Globus pallidus (tissue), 1 donor: Measurements from ENCODE around the gene CDIP1.
"Not testable (repeated sequence)": the region's sequence is repeated elsewhere in the genome, so short reads cannot be mapped to it uniquely, and the experiment has no call there.

Experiments
- DNase-seq: peaks from one replicate; pipeline ENCODE4 v3.0.0-alpha.2; 2015; ENCODE audit warnings: low spot score

CDIP1 gene

DNA sequence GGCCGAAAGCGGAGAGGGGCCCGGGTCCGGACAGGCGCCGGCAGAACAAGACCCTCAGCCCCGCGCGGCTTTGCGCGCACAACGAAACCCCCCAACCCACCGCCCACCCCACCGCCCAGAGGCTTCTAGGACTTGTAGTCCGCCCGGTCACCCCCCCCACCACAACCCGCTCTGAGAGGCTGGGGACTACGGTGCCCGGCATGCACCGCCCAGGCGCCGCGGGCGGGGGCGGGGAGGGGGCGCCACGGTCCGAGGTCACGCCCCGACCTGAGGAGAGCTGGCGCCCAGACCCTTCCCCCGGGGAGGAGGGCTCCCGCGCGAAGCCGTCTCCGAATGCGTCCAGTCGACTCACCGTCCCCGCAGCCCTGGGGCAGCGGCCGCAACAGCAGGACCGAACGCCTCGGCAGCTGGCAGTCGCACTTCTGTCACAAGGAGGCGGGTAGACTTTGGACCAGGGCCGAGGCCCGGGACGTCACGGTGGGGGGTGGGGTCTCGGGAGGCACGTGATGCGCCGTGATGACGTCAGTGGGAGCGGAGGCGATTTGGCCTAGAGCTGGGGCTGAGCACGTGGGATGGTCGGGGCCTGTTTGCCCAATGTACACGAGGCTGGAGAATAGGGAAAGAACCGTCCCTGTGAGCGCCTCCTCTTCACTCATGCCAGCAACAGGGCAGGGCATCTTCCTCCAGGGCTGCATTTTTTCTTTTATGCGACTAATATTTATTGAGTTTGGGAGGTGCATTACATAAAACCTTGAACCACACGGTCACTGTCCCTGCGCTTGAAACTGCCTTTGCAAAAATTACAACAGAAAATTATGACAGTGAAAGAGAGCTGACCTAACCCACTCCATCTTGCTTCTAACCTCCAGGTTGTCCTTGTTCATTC, at the start of gene CDIP1:
TSS of gene CDIP1 (minus strand) at position 424 of the 886 bp plus-strand sequence. CDS start 24,643 bp downstream, outside the sequence.
- DNase-seq: peak; percentile 96

- DNase-seq: no peak
These were observed 47.7 kb upstream of the CDIP1 start for GRCh38 chr16:4586291-4586690.

- no peak for DNase-seq
These were observed 45.3 kb upstream of the CDIP1 start for GRCh38 chr16:4583906-4584305.

DNA sequence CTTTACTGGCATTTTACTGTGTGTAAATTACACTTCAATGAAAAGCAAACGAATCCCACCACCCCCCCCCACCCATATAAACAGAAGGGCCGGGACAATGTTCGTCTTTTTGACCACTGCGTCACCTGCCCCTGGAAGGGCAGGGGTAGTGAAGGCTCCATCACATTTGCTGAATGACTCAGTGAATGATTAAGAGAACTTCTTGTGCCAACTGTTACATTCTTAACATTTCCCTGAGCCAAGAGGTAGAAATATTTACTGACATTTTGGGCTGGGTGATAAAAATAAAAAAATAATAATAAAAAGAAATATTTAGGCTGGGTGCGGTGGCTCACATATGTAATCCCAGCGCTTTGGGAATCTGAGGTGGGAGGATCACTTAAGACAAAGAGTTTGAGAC, 41.7 kb upstream of the CDIP1 start:
- no peak for DNase-seq

- no peak for DNase-seq
These were observed 40.5 kb upstream of the CDIP1 start for GRCh38 chr16:4578961-4579530.

DNA sequence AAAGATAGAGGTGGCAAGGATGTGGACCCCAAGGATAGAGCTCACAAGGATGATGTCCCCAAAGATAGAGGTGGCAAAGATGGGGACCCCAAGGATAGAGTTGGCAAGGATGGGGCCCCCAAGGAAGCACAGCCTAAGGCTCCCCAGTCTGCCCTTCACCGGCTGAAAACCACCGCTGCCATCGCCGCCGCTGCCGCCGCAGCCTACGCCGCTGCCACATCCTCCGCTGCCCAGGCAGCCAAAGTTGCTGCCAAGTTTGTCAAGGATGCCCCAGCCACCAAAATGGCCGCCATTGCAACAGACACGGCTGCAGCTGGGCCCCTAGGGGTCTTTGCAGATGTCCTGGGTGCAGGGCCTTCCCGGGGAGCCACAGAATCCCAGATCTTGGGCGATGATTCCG, 37.4 kb upstream of the CDIP1 start:
- no peak for DNase-seq

- DNase-seq: no peak
These were observed 36.5 kb upstream of the CDIP1 start for GRCh38 chr16:4574919-4575705.

DNA sequence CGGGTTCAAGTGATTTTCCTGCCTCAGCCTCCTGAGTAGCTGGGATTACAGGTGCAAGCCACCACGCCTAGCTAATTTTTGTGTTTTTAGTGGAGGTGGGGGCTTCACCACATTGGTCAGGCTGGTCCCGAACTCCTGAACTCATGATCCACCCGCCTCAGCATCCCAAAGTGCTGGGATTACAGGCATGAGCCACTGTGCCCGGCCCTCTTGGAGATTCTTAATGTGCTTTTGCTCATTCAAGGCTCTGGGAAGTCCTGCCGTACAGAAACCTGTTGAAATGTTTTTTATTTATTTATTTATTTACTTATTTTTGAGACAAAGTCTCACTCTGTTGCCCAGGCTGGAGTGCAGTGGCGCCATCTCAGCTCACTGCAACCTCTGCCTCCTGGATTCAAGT, 35.4 kb upstream of the CDIP1 start:
- not testable (repeated sequence) for DNase-seq

DNA sequence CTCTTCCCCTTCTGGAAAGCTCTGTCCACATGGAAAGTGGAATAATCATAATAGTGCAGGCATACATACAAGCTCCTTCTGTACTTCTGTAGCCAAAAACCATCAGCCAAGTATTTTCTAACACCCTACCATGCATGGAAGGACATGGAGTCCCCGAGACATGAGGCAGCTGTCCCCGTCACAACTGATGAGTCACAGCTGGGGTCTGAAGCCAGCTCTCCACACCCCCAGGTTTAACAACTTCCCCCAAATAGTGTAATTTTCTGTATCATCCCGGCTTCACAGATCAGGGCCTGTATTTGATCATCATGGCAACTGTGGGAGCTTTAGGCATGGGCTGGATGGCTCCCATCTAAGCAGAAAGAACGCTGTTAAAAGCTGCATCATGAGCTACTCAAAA, 34.1 kb upstream of the CDIP1 start:
- DNase-seq: no peak

DNA sequence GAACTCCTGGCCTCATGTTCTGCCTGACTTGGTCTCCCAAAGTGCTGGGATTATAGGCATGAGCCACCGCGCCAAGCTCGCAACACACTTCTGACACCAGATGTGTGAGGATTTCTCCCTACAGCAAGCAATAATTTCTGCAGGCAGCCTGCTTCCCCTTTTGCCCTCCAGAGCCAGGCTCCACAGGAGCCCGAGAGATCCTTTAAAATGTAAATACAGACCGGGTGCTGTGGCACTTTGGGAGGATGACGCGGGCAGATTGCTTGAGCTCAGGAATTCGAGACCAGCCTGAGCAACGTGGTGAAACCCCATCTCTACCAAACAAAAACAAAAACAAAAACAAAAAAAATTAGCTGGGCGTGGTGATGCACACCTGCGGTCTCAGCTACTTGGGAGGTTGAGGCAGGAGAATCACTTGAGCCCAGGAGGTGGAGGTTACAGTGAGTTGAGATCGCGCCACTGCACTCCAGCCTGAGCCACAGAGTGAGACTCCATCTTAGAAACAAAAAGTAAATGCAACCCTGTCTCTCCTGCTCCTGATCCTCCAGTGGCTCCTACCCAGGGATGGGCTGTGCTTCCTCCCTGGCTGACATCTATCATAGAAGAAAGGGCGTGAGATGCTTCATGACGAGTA, 32.2 kb upstream of the CDIP1 start:
- no peak for DNase-seq

GRCh38 chr16:4570086-4570485, 31.5 kb upstream of the CDIP1 start:
- DNase-seq: no peak

- DNase-seq: no peak
These were observed 27.6 kb upstream of the CDIP1 start for GRCh38 chr16:4566144-4566543.

GRCh38 chr16:4564661-4565267, 26.2 kb upstream of the CDIP1 start:
- DNase-seq: no peak

DNA sequence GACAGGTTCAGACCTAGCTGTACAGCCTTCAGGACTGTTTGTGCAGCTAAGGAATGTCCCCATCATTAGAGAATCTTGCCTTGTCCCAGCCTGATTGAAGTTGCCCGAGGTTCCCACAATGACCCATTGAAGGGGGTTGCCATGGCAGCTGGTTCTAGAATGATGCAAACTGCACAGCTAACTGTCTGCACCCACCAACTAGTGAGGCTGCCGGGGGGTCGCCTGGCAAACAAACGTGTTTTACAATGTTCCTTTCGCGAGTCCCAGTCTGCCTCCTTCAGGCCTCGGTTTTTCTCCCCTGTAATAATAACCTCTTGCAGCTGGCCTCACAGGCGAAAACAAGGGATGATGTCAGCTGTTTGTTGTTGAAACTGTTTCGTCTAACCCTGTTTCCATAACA, 23.0 kb upstream of the CDIP1 start:
- peak; percentile 67 for DNase-seq

- DNase-seq: no peak
These were observed 19.4 kb upstream of the CDIP1 start for GRCh38 chr16:4557973-4558372.

DNA sequence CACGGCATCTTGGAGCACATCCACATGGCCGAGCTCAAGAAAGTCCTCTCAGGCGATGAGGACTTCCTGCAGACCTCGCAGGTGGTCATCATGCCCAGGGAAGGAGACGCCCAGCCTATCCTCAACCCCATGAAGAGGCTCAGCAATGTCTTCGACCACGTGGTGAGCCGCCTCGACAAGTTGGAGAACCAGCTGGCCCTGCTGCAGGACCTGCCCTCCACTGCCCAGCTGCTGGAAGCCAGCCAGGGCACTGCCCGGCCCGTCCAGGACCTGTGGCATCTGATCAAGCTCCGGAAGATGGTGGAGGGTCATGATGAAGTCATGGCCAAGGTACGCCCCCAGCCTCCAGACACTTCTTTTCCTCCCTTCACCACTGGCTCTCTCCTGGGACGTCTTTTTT, 18.0 kb upstream of the CDIP1 start:
- no peak for DNase-seq

DNA sequence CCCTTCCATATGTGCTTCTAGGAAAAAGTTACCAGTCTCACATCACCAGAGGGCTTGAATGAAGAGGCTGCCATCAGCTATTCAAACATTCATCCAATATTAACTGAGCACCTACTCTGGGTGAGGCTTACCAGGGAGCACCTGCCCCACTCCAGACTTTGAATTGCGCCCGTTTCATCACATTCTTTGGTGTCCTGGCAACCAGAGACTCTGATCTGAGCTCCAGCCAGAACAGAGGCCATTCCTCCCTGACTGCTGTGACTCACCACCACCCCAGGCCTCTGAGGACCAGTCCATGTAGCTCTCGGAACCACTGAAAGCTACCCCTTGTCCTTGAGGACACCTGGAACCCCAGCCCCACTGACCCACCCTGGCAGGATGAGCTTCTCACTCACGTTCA, 17.5 kb upstream of the CDIP1 start, which contains the start of gene C16orf96:
TSS of gene C16orf96 (plus strand) at position 229 of the 400 bp plus-strand sequence. CDS start at position 379, 150 bp downstream.
- DNase-seq: no peak

GRCh38 chr16:4552541-4552940, 14.0 kb upstream of the CDIP1 start:
- no peak for DNase-seq

DNA sequence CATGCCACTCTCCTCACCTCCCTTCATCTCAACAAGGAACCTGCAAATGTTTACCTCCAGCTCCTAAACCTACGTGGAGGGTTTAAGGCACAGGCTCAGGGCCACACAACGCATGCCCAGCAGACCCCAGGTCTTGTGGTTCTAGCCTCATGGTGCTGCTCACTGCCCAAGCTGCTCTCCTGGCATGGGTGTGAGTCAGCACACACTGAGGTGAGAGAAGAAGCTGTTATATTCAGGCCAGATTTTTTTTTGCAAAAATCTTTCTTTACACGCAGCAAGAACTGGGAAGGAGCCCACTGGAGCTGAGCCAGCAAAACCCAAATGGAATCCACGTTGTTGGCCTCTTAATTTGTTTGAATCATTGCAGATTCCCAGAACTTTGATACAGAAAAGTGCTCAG, 12.0 kb upstream of the CDIP1 start:
- DNase-seq: no peak

DNA sequence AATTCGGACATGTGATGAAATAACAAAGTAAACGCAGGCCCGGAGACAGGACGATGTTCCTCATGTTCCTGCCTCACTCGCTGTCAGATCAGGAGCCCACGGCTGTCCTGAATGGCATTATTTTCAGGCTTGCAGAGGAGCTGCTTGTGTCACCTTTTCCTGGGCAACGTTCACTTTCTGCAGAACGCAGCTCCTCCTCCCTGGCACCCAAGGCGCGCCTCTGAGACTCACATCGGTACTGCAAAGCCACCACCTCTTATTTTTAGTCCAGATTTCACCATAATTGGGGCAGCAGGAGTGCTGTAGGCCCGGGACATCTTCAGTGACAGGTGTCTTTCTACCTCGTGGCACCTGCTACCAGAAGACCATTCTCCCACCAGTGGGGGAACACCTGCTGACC, 9.6 kb upstream of the CDIP1 start:
- DNase-seq: no peak

- no peak for DNase-seq
These were observed 5.9 kb upstream of the CDIP1 start for GRCh38 chr16:4544473-4544872.
